Stimulated activated naive B cell treated with anti-CD40 and anti-IgM and Interleukin-4, amounts not matched to agents 10 μg/mL and 1 μg/mL and 100 μg/mL, for 72 hours (primary cell): ENCODE results near the gene FRMD4A.

Experiments
- ATAC-seq, 2 donors: fragments of 150-1000 bp; cut with Tn5 transposase; replicated peaks; 2 replicates each; pipeline ENCODE4 v1.10.0; 2021; ENCODE audit warnings: moderate library complexity in 1 of 2
- DNase-seq: peaks from one replicate; pipeline ENCODE4 v3.0.0; 2021
- H3K27ac Mint-ChIP-seq: one replicate; pipeline ENCODE4 v1.8.0; 2022; ENCODE audit warnings: mild to moderate bottlenecking, mixed read lengths
- H3K27me3 Mint-ChIP-seq, 2 donors: one replicate each; pipeline ENCODE4 v1.8.0; 2022; ENCODE audit warnings: mixed read lengths in 2 of 2
- H3K36me3 Mint-ChIP-seq, 2 donors: one replicate each; pipeline ENCODE4 v1.8.0; 2022; ENCODE audit warnings: mixed read lengths in 2 of 2, mild to moderate bottlenecking in 1 of 2
- H3K4me1 Mint-ChIP-seq, 2 donors: one replicate each; pipeline ENCODE4 v1.8.0; 2022; ENCODE audit warnings: mixed read lengths in 2 of 2, mild to moderate bottlenecking in 1 of 2
- H3K4me3 Mint-ChIP-seq, 2 donors: one replicate each; pipeline ENCODE4 v1.8.0; 2022; ENCODE audit warnings: mild to moderate bottlenecking in 2 of 2, mixed read lengths in 2 of 2, moderate library complexity in 1 of 2
- H3K9me3 Mint-ChIP-seq, 2 donors: one replicate each; pipeline ENCODE4 v1.8.0; 2022; ENCODE audit warnings: mixed read lengths in 2 of 2, mild to moderate bottlenecking in 1 of 2

Gene FRMD4A

DNA sequence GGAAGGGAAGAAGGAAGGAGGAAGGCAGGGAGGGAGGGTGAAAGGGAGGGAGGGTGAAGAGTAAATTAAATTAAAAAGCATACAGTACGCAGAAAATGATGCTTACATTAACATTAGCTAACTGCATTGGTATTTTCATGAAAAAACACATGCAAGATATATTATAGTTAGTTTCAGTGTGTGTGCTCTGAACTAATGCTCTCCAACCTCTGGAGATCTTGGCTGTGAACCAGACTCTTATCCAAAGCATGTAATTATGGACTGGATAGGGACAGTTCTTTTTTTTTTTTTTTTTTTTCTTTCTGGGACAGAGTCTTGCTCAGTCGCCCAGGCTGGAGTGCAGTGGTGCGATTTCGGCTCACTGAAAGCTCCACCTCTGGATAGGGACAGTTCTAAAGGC is 357.0 kb downstream of the FRMD4A start:
- no peak overlapping the region for H3K27ac Mint-ChIP-seq
- no peak for DNase-seq
- H3K4me3 Mint-ChIP-seq = no peak overlapping the region
- H3K36me3 Mint-ChIP-seq = no peaks in the 10 kb centered on the region
- peaks cover 4% of the 10 kb centered on the region in 2 donors for H3K27me3 Mint-ChIP-seq
- ATAC-seq = no peak
- peaks cover 0 to 2% of the 10 kb centered on the region in 2 donors for H3K4me1 Mint-ChIP-seq
- H3K9me3 Mint-ChIP-seq = no peaks in the 10 kb centered on the region

DNA sequence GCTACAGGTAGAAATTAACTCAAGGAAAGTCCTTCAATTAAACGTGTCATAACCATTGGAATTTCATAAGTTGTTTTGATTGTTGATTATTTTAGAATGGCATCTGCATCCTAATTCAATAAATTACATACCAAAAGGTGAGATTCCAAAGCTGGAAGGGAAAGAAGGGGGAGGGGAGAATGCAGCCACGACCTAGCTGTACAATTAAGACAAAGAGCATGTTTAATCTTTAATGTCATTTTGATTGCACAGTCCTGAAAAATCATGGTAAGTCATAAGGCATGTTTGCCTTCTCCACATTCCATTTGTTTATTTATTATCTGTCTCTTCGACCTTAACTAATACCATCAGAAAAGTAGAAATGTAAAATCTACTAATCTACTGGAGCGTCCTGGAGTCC is 358.1 kb downstream of the FRMD4A start:
- DNase-seq (no peak), ATAC-seq (no peak)
- H3K9me3 Mint-ChIP-seq = no peaks in the 10 kb centered on the region
- peaks cover 0 to 2% of the 10 kb centered on the region in 2 donors for H3K4me1 Mint-ChIP-seq
- H3K27me3 Mint-ChIP-seq = peaks cover 2 to 3% of the 10 kb centered on the region in 2 donors
- H3K4me3 Mint-ChIP-seq = no peak overlapping the region
- H3K27ac Mint-ChIP-seq = no peak overlapping the region
- H3K36me3 Mint-ChIP-seq = no peaks in the 10 kb centered on the region

DNA sequence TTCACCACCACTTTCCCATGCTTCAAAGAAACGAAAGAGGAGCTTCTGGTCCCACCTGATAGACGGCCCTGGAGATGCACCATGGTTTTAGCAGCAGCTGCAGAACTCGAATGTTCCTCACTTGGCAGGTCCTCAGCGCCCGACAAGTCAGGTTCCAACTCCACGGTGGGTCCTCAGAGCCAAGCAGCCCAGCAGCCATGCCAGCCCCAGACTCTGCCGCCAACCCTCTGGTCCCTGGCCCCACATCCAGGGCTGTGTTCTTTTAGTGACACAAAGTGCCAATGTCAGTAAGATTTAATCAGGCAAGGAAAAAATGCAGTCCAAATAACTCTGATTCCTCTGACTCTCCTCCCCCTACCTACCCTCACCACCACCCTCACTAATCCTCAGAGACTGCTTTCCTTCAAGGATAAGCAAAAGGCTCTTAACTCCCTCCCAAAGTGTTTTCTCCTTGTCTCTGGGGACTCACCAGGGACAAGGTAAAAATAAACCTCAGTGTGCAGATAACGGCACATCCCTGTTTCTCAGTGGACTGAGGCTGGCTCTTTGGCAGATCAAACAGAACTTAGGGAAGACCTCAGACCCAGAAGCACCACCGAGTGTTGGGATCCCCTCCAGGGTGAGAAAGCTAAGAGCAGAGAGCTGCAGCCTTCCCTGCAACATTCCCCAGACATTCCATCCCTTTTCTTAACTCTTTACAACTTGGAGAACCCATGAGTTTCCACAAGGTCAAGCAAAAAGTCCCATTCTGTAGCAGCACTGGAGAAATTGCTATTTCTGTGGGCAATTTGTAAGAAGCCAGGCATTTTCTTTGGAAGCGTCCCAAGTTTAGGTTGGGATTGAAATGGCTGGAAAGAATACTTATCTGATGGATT is 358.9 kb downstream of the FRMD4A start:
- H3K4me1 Mint-ChIP-seq = peaks cover 0 to 2% of the 10 kb centered on the region in 2 donors
- no peaks in the 10 kb centered on the region for H3K36me3 Mint-ChIP-seq
- H3K4me3 Mint-ChIP-seq = no peak overlapping the region
- H3K27me3 Mint-ChIP-seq = peaks cover 0 to 5% of the 10 kb centered on the region in 2 donors
- H3K27ac Mint-ChIP-seq = no peak overlapping the region
- ATAC-seq = no peak
- DNase-seq = no peak
- H3K9me3 Mint-ChIP-seq = no peaks in the 10 kb centered on the region

DNA sequence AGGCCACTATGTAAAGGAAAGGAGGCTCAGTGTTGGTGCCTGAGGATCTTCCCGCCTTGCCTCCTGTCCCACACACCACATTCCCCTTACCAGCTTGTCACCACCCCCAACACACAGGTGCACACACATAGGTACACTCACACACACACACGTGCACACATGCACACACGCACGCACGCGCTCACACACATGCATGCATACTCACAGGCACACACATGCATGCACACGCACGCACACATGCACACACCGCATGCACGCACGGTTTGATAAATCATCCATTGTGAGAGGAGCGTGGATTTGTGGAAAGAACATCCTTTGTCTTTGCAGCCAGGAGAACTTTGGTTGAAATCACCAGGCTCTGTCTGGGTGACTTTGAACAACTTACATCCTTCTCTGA is 359.8 kb downstream of the FRMD4A start:
- Mint-ChIP-seq H3K36me3 (no peaks in the 10 kb centered on the region), H3K4me3 (no peak overlapping the region), H3K27ac (no peak overlapping the region), H3K9me3 (no peaks in the 10 kb centered on the region), H3K27me3 (peaks cover 0 to 10% of the 10 kb centered on the region in 2 donors), H3K4me1 (peaks cover 0 to 2% of the 10 kb centered on the region in 2 donors)
- ATAC-seq (no peak), DNase-seq (no peak)

DNA sequence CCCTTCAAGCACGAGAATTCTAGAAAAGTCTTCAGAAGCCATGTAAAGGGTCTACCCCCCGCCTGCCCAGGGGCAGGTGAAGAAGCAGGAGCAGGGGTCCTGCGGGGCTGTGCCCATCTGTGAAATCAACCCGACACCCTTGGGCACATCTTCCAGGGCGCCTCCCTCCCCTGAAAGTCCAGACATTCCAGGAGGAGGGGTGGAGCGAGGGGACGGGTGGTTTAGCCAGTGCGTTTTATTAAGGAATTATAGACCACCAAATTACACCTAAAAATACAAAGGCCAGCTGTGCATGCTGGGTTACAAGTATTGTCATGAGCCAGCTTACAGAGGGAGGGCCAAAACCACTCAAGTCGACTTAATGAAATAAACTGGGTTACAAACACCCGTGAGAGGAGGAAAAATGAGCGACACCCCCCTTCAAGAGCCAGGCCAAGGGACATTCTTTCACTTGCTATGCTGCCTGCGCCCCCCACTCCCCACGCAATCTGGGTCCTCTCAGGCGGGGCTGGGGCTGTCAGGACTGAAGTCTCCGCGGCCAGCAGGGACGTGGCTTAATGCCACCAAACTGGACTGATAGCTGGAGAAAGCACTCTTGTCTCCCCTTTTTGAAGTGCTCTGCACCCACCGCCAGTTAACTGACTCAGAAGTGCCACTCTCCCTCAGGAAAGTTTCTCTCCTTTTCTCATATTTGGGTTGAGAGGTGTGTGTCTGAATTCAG is 360.3 kb downstream of the FRMD4A start:
- Mint-ChIP-seq H3K4me1 (peaks cover 0 to 2% of the 10 kb centered on the region in 2 donors), H3K4me3 (no peak overlapping the region), H3K36me3 (no peaks in the 10 kb centered on the region), H3K27me3 (peaks cover 0 to 10% of the 10 kb centered on the region in 2 donors), H3K9me3 (no peaks in the 10 kb centered on the region), H3K27ac (no peak overlapping the region)
- no peak for DNase-seq
- no peak for ATAC-seq

DNA sequence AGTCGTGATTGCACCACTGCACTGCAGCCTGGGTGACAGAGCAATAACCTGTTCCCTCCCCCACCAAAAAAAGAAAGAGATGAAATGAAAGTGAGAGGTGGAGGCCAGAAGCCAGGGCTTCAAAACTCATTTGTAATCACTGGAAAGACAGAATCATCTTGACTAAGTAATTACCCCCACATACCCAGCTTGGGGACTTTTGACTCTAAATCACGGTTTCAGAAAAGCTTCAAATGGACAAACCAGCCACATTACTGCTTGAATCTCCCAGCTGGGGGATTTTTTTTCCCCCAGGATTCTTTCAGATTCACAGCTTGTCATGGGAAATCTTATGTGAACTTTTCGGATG is 361.0 kb downstream of the FRMD4A start:
- Mint-ChIP-seq H3K27ac (no peak overlapping the region), H3K27me3 (peaks cover 0 to 10% of the 10 kb centered on the region in 2 donors), H3K4me3 (no peak overlapping the region), H3K4me1 (peaks cover 0 to 2% of the 10 kb centered on the region in 2 donors), H3K9me3 (no peaks in the 10 kb centered on the region), H3K36me3 (no peaks in the 10 kb centered on the region)
- no peak for DNase-seq
- ATAC-seq = no peak

DNA sequence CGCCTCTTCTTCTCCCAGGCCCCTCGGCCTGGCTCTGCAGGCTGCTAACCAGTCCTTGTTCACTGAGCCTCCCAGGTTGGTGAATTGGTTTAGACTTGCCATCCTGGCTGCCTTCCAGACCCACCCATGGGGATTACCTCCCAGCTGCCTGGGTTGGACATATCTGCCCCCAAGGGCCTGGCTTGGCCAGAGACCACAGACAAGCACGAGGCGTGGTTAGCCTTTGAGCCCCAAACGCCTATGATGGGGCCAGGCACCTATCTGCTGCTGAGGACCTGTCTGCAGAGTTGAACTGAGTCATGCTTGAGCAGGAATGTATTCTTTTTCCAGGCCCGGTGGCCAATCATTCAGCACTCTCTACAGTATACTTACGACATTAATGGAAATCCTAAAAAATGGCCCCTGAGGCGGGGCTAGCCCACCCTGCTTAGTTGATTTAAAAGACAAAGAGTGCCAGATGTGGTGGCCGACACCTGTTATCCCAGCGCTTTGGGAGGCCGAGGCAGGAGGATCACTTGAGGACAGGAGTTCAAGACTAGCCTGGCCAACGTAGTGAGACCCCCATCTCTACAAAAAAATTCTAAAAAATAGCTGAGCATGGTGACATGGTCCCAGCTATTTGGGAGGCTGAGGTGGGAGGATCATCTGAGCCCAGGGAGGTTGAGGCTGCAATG is 361.5 kb downstream of the FRMD4A start:
- peaks cover 0 to 10% of the 10 kb centered on the region in 2 donors for H3K27me3 Mint-ChIP-seq
- ATAC-seq (no peak), DNase-seq (no peak)
- H3K9me3 Mint-ChIP-seq = no peaks in the 10 kb centered on the region
- H3K27ac Mint-ChIP-seq = no peak overlapping the region
- H3K4me3 Mint-ChIP-seq = no peak overlapping the region
- H3K4me1 Mint-ChIP-seq = peaks cover 0 to 2% of the 10 kb centered on the region in 2 donors
- no peaks in the 10 kb centered on the region for H3K36me3 Mint-ChIP-seq

DNA sequence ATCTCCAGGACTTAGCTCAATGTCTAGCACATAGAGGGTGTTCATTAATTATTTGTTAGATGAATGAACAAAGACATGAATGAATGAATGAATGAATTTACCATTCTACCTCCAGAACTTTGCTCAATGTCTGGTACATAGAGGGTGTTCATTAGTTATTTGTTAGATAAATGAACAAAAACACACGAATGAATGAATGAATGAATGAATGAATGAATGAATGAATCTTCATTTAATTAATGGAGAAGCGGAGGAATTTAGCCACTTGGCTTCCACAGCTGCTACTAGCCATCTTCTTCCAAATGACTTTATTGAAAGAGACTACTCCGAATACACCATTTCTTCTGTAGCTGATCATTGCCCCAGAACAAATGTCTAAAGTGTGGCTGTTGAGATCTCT is 368.9 kb downstream of the FRMD4A start:
- Mint-ChIP-seq H3K36me3 (no peaks in the 10 kb centered on the region), H3K9me3 (no peaks in the 10 kb centered on the region), H3K4me3 (no peak overlapping the region), H3K4me1 (no peaks in the 10 kb centered on the region), H3K27me3 (peaks cover 15 to 21% of the 10 kb centered on the region in 2 donors), H3K27ac (no peak overlapping the region)
- DNase-seq (no peak), ATAC-seq (no peak)

DNA sequence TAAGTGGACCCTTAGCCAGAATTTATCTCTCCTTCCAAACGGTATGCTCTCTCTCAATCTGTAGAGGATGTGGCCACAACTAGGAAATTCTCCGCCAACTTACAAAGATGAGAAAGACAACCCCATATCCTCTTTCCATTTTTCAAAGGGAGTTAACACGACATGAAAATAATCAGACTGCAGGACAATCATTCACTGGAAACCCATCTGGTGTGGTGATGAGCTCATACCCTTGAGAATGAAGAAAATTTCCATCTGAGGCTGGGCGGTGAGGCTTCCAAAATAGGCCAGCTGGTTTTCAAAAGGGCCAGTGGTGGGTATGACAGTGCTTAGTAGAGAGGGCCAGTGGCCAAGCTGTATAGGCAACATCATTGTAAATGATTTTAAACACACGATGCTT is 369.6 kb downstream of the FRMD4A start:
- H3K27ac Mint-ChIP-seq = no peak overlapping the region
- peaks cover 15 to 16% of the 10 kb centered on the region in 2 donors for H3K27me3 Mint-ChIP-seq
- ATAC-seq (no peak), DNase-seq (no peak)
- no peaks in the 10 kb centered on the region for H3K9me3 Mint-ChIP-seq
- no peak overlapping the region for H3K4me3 Mint-ChIP-seq
- H3K4me1 Mint-ChIP-seq = no peaks in the 10 kb centered on the region
- H3K36me3 Mint-ChIP-seq = no peaks in the 10 kb centered on the region

DNA sequence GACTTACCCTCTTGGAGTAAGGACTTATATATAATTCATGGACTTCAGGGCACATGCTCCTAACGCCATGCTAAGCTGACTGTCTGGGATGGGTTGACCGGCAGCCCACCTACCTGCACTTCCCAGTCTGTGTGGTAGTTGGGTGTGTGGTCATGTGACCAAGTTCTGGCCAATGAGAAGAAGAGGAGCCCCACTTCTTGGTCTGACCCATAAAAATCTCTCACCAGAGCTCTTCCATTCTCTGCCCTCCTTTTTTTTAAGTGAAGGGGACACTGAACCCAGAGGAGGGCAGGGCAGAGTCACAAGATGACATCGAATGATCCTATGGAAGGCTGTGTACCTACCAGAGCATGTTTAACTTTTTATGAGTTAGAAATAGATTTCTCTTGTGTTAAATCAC is 370.1 kb downstream of the FRMD4A start:
- Mint-ChIP-seq H3K9me3 (no peaks in the 10 kb centered on the region), H3K4me3 (no peak overlapping the region), H3K36me3 (no peaks in the 10 kb centered on the region), H3K27ac (no peak overlapping the region), H3K4me1 (no peaks in the 10 kb centered on the region), H3K27me3 (peaks cover 15 to 16% of the 10 kb centered on the region in 2 donors)
- DNase-seq (no peak), ATAC-seq (no peak)

DNA sequence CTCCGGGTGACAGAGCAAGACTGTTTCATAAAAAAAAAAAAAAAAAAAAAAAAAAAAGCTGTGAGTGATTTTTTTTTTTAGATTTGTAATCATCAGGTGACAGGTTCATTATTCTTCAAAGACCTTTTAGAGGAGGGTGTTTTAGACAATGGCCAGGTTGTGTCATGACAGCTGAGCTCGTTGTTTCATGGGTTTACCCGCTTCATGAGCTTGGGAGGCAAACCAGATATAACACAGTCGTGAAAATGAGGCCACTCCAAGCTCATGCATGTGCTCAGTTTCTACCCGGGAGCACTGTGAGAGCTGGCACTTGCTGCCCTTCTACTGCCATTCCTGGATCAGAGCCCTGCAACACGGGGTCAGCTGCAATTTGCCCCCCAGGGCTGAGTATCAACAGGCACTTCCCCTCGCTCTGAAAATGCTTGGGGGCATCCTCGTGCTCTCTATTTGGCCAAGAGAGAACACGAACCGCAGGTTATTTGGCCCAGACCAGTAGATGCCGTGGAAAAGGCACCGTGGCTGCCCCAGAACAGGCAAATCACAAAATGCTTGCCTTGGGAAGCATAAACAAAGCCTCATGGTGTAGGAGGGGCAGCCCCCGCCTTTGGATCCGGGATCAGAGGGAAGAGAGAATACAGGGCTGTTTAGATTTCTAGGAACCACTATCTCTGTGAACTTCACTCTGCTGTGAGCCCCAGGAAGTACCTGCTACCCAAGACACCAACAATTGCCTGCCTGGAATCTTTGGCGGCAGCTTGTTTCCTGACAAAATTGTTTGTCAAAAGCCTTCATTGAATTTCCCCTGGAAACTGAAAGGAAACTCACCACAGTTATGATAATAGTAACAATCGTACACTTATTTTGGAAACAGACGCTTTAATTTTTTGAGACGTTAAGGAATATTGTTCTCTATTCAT is 371.0 kb downstream of the FRMD4A start:
- Mint-ChIP-seq H3K27me3 (peaks cover 15 to 16% of the 10 kb centered on the region in 2 donors), H3K36me3 (no peaks in the 10 kb centered on the region), H3K9me3 (no peaks in the 10 kb centered on the region), H3K4me3 (no peak overlapping the region), H3K27ac (no peak overlapping the region), H3K4me1 (no peaks in the 10 kb centered on the region)
- DNase-seq (no peak), ATAC-seq (no peak)

DNA sequence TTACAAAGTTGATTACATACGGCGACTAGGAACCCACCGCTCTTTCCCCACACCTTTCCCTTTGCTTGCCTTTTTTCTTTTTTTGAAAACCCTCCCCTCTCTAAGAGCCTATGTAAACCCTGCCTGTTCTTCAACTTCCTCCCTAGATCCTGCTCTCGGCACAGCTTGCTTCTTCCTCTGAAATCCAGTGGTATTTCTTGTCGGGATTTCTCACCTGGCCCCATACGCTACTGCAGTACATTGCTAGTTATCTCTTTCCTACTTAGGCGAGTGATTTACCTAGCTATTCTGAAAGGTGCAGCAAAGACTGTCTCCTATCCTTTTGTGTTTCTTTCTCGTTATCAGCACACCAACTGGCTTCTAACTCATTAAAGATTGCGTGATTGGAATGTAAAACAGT is 372.9 kb downstream of the FRMD4A start:
- Mint-ChIP-seq H3K36me3 (no peaks in the 10 kb centered on the region), H3K4me1 (no peaks in the 10 kb centered on the region), H3K27ac (no peak overlapping the region), H3K27me3 (peaks cover 18 to 22% of the 10 kb centered on the region in 2 donors), H3K9me3 (no peaks in the 10 kb centered on the region), H3K4me3 (no peak overlapping the region)
- no peak for DNase-seq
- no peak for ATAC-seq

DNA sequence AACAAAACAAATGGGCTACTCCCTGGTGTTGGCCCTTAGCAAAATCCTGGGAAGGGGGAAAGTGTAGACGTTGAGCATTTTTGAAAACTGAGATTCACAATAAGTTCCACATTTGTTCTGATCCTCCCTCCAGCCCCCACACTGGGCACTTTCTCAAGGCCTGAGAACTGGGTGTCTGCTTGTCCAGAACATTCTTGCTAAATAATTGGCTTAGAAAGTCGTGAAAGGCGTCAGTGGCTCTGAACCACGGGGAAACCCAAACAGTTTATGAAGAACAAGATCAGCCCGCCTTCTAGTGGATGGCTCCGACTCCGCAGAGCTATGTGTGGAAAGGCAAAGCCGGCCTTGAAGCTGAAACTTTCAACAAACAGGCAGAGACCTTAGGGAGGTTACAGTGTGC is 373.9 kb downstream of the FRMD4A start:
- ATAC-seq (no peak), DNase-seq (no peak)
- no peak overlapping the region for H3K27ac Mint-ChIP-seq
- peaks cover 18 to 22% of the 10 kb centered on the region in 2 donors for H3K27me3 Mint-ChIP-seq
- H3K4me1 Mint-ChIP-seq = no peaks in the 10 kb centered on the region
- H3K4me3 Mint-ChIP-seq = no peak overlapping the region
- no peaks in the 10 kb centered on the region for H3K9me3 Mint-ChIP-seq
- no peaks in the 10 kb centered on the region for H3K36me3 Mint-ChIP-seq
